NCI-H1694 treated with DMSO at 0.1 percent for 48 hours (cell line): Measurements from ENCODE around the gene GNLY.

Source experiments
- DNase-seq: peaks from one replicate; lab custom pipeline; 2025; lab: John Stamatoyannopoulos, UW

Gene GNLY

DNA sequence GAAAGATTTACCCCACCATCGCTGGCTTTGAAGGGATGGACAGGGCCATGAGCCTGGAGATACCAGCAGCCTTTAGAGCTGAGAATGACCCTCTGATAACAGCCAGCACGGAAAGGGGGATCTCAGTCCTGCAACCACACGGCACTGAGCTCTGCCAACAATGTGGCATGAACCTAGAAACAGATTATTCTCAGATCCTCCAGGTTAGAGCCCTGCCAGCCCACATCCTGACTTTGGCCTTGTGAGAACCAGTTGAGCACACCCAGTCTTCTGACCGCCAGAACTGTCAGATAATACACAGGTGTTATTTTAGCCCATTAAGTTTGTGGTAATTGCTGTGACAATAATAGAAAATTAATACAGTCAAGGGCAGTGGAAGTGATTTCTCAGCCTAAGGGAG, 9.4 kb upstream of the GNLY start:
- no peak for DNase-seq

- DNase-seq, result no peak
Measured at GRCh38 chr2:85690932-85691331, 3.2 kb upstream of the GNLY start.

GRCh38 chr2:85692039-85692645, 2.0 kb upstream of the GNLY start:
- DNase-seq, result no peak

DNA sequence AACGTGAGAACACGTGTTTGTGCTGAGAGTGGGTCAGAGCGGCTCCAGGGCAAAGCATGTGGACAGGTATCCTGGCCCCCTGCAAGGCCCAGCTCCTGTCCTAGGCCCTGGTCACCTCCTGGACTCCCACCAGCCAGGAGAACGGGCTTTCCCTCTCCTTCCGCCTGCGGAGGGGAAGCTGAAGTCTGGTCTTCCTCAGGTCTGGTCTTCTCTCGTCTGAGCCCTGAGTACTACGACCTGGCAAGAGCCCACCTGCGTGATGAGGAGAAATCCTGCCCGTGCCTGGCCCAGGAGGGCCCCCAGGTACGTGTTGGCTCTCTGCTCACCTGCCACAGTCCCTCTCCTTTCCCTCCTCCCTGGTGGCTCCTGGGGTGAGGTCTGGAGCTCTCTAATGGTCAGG, 963 bp downstream of the GNLY start:
- no peak for DNase-seq

GRCh38 chr2:85695691-85696668, 1.8 kb downstream of the GNLY start:
- no peak for DNase-seq

DNA sequence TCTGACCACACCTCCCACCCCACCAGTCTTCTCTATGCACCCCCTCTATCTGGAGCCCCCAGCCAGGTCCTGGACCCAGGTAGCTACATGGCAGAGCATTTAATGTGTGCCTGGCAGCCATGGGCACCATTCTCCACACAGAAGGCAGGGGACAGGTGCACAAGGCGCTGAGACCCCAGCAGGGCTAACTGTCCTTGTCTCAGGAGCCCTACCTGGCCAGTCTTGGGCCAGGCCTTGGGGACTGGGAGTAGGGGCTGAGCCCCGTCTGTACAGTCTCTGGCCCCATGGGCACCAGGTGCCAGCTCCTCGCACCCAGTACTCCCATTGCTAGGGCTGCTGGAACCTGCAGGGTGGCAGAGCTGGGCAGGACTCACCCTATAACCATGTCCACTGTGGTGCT, 2.9 kb downstream of the GNLY start:
- no peak for DNase-seq

- no peak for DNase-seq
Measured at GRCh38 chr2:85697716-85698115, 3.6 kb downstream of the GNLY start.

GRCh38 chr2:85698184-85698879, 4.2 kb downstream of the GNLY start:
- DNase-seq, result no peak

- DNase-seq, result no peak
Measured at GRCh38 chr2:85698880-85699254, 4.7 kb downstream of the GNLY start.

DNA sequence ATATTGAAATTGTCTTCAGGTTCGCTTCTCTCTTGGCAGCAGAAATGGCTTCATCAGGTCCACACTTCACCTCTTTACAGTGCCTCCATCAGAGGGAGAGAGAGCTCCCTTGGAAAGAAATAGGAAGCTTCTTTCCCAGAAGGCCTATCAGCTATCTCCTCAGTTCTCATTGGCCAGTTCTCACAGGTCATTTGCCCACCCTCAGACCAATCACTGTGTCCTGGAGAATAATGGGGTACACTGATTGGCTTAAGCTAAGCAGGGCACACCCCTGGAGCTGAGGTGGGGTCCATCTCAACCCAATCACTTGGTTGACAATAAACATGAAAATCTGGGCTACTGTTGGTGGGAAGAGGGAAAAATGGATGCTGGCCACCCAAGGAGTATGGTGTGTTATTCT, 5.2 kb downstream of the GNLY start:
- DNase-seq, result no peak

GRCh38 chr2:85702172-85702571, 8.0 kb downstream of the GNLY start:
- no peak for DNase-seq

GRCh38 chr2:85702800-85703199, 8.6 kb downstream of the GNLY start:
- DNase-seq, result no peak

- no peak for DNase-seq
Measured at GRCh38 chr2:85703329-85703728, 9.2 kb downstream of the GNLY start.

DNA sequence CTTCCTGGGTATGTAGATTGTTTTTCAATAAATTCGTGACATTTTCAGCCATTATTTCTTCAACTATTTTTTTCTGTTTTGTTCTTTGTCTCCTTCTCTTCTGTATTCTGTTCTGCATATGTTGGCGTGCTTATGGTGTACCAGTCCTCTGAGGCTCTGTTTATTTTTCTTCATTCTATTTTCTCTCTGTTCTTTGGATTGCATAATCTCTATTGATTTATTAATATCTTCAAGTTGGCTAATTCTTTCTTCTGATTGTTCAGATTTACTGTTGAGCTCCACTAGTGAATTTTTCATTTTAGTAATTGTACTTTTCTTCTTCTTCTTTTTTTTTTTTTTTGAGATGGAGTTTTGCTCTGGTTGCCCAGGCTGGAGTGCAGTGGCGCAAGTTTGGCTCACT, 9.9 kb downstream of the GNLY start:
- DNase-seq, result no peak

DNA sequence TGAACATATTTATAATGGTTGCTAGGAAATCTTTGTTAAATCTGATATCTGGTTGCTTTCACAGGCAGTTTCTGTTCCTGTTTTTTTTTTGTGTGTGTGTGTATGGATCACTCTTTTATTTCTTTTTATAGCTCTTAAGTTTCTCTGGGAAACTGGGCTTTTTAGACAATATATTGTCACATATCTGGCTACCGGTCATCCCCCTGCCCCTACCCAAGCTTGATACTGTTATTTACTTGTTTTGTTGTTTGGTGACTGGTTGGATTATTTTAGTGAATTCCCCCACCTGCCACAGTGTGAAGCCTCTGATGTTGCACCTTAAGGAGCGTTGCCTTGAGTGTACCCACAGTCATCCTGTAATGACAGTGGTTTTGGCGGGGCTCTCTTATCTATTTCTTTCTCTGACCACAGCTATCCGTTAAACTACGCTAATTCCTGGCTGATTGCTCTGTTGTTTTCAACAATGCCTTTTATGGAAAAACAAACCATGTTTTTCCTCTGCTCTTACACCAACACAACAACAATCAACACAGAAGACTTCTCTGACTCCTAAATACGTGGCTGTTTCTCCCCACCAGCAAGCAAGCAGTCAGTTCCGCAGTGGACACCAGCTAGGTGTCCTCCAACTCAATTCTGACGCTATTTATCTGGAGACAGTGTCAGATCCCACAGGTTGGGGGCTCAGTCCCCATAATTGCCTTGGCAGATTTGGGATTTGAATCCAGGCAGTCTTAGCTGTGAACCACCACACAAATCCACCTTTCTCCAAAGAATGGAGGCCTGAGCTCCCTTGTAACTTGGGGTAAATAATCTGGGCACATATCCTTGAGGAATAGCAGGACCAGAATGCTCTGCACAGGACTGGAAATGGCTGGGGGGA, 10.9 kb downstream of the GNLY start:
- DNase-seq, result no peak

DNA sequence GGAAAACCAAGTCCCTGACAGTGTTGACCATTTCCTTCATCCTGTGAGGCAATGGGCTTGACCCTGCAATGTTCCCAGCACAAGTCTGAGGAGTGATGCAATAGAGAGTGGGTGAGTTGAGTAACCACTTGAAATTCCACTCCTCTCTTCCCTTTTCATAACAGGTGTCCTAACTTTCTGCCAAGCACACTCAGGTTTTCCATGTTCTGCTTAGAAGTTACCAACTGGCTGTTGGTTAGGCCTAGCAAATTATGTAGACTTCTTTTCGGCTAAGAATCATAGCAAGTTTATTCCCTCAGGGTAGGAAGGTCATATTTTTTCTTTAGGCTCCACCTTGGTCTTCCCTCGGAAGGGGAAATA, 11.5 kb downstream of the GNLY start:
- DNase-seq, result no peak

GRCh38 chr2:85706063-85706462, 11.9 kb downstream of the GNLY start:
- DNase-seq, result no peak

DNA sequence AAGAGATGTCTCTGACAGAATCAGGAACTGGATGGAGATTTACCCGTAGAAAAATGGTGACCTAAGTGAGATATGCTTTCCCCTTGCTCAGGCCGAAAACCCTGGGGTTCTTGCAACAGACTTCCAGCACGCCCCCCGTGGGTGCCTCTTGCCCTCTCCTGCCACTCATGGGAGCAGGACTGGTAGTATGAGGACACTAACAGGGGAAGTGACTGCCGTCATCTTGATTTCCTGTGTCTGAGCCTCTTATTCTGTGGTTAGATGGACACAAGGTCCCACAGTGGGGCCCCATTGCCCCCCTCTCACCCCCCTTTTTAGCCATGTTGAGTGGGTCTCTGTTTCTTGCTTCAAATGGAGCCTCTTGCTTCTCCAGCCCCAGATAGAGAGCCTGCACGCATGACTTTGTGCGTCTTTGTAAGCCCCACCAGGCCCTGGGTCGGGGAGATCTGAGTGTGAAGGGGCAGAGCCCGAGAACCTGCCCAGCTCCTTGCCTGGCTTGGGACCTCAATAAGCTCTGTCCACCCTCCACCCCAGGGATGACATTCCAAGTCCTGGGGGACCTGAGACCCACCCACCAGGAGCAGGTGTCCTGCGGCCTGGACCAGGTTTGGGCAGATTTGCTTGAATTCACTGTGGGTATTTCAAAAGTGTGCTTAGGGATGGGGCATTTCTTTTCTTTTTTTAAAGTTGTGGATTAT, 12.6 kb downstream of the GNLY start:
- no peak for DNase-seq

- DNase-seq, result peak; percentile 86
Measured at GRCh38 chr2:85707304-85707703, 13.1 kb downstream of the GNLY start.

GRCh38 chr2:85708641-85709040, 14.5 kb downstream of the GNLY start:
- no peak for DNase-seq

DNA sequence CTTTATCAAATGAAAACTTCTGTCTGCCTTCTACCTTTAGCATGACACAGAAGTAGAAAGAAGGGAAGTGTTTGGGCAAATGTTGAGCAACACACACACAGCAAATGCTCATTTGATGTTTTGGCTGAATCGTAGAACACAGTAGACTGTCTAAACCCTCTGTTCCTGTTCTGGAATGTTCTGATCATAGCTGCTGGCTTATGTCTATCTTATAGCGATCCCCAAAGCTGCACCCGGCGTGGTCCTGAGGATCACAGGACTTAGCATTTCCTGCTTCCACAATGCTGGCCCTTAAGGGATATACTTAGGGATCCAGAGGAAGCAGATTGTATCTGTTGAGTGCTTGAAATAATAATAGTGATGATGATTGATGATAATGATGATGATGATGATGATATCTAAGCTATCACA, 15.2 kb downstream of the GNLY start:
- no peak for DNase-seq
